Calu3 (cell line): ENCODE data around the gene POU2F2. TPM values are rescaled to one million over a fixed set of nuclear protein-coding genes. Genes with fewer than 3 reads are reported as not detected.

Experiments
- BruUV-seq: library from RNA; stranded (reverse); fragments of 400-500 nt; replicated peaks from 2 replicates; lab custom pipeline; 2021; lab: Mats Ljungman, UMichigan
- CTCF ChIA-PET: fragments of 300-600 bp; sonication (Branson Sonifier 250); formaldehyde crosslinking; loops from one replicate; lab custom pipeline; 2022; ENCODE audit warnings: antibody characterized with exemption; lab: Charles Lee
- DNase-seq: peaks from one replicate; pipeline ENCODE4 v3.0.0; 2022
- H3K27ac Mint-ChIP-seq: one replicate; pipeline ENCODE4 v1.8.0; 2022; ENCODE audit warnings: mixed read lengths; ENCODE audit not compliant: unreplicated experiment
- H3K27me3 Mint-ChIP-seq: one replicate; pipeline ENCODE4 v1.8.0; 2022; ENCODE audit warnings: mixed read lengths; ENCODE audit not compliant: unreplicated experiment
- H3K36me3 Mint-ChIP-seq: one replicate; pipeline ENCODE4 v1.8.0; 2022; ENCODE audit warnings: mild to moderate bottlenecking, moderate library complexity, mixed read lengths; ENCODE audit not compliant: insufficient read depth, unreplicated experiment
- H3K4me1 Mint-ChIP-seq: one replicate; pipeline ENCODE4 v1.8.0; 2022; ENCODE audit warnings: mild to moderate bottlenecking, low read depth, mixed read lengths; ENCODE audit not compliant: unreplicated experiment
- H3K4me3 Mint-ChIP-seq: one replicate; pipeline ENCODE4 v1.8.0; 2022; ENCODE audit warnings: mild to moderate bottlenecking, low read depth, moderate library complexity, mixed read lengths; ENCODE audit not compliant: unreplicated experiment
- H3K9me3 Mint-ChIP-seq: one replicate; pipeline ENCODE4 v1.8.0; 2022; ENCODE audit warnings: low read depth, mixed read lengths; ENCODE audit not compliant: unreplicated experiment
- CTCF ChIP-seq: fragments of 200-600 bp; IDR thresholded peaks from one replicate; pipeline ENCODE4 v1.8.0; 2022; ENCODE audit warnings: antibody characterized with exemption; ENCODE audit not compliant: unreplicated experiment
- intact Hi-C: fragments of 100-400 bp; cut with micrococcal nuclease; formaldehyde crosslinking; loops from one replicate; pipeline ENCODE4 v1.10.0; 2022; ENCODE audit not compliant: unreplicated experiment
- total RNA-seq: library from RNA; stranded (reverse); gene quantifications from 2 replicates; pipeline ENCODE4 v1.2.3, GENCODE V29; 2022

POU2F2 gene
- total RNA-seq, 1 experiment from 2014 or later: 4.6 TPM

GRCh38 chr19:42065051-42065450, 67.2 kb downstream of the POU2F2 start:
- CTCF ChIA-PET: no interaction called here

DNA sequence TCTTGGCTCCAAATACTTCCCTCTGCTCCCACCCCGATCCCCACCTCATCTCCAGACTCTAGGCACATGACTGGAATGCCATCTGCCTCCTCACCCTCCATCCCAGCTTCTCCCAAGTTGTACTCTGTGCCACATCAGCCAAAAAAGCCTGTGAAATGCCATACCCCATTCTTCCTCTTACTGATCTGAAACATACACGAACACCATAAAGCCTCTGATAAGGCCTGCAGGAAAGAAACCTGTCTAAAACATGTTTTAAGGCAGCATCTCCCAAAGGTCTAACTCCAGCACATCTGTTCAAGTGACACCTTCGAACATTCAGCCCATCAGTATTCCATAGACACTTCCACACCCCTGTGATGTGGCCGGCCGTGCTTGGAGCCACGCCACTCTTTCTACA, 67.8 kb downstream of the POU2F2 start:
- H3K9me3 Mint-ChIP-seq: no peaks in the 10 kb centered on the region
- TF ChIP-seq CTCF: no peak
- no peak for DNase-seq
- H3K27me3 Mint-ChIP-seq: peaks cover 36% of the 10 kb centered on the region
- H3K36me3 Mint-ChIP-seq: no peaks in the 10 kb centered on the region
- CTCF ChIA-PET: no interaction called here
- H3K4me3 Mint-ChIP-seq: no peak overlapping the region
- no TSS peak for BruUV-seq
- intact Hi-C loops: no loop called here
- H3K27ac Mint-ChIP-seq: no peak overlapping the region
- H3K4me1 Mint-ChIP-seq: no peaks in the 10 kb centered on the region

More at GRCh38 chr19:42065051-42065450, 67.2 kb downstream of the POU2F2 start:
- H3K9me3 Mint-ChIP-seq: no peaks in the 10 kb centered on the region
- no peaks in the 10 kb centered on the region for H3K36me3 Mint-ChIP-seq
- BruUV-seq: no TSS peak
- H3K27ac Mint-ChIP-seq: no peak overlapping the region
- intact Hi-C loops: no loop called here
- no peak overlapping the region for H3K4me3 Mint-ChIP-seq
- TF ChIP-seq CTCF: no peak
- H3K27me3 Mint-ChIP-seq: peaks cover 34% of the 10 kb centered on the region
- DNase-seq: no peak
- no peaks in the 10 kb centered on the region for H3K4me1 Mint-ChIP-seq

DNA sequence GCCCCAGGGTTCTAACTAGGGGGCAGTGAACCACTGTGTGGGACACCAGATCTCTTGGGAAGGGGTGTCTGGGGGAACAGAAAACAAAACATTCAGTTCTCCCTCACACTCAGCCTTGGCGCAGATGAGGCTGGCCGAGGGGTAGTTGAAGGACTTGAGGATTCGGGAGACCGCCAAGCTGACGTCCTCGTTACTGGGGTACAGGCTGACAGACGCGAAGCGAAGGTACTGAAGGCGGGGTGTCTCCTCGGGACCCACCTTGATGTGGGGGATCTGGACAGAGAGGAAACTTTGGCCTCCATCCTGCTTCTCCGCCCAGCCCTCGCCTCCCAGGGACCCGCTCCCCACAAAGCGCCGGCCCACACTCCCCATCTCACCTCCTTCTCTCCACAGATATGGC, 69.9 kb downstream of the POU2F2 start:
- DNase-seq: no peak
- TF ChIP-seq CTCF: no peak
- Mint-ChIP-seq H3K4me1 (no peaks in the 10 kb centered on the region), H3K36me3 (no peaks in the 10 kb centered on the region), H3K27ac (no peak overlapping the region), H3K9me3 (no peaks in the 10 kb centered on the region), H3K27me3 (peaks cover 39% of the 10 kb centered on the region), H3K4me3 (no peak overlapping the region)
- BruUV-seq: no TSS peak
- CTCF ChIA-PET: no interaction called here
- intact Hi-C loops: no loop called here

DNA sequence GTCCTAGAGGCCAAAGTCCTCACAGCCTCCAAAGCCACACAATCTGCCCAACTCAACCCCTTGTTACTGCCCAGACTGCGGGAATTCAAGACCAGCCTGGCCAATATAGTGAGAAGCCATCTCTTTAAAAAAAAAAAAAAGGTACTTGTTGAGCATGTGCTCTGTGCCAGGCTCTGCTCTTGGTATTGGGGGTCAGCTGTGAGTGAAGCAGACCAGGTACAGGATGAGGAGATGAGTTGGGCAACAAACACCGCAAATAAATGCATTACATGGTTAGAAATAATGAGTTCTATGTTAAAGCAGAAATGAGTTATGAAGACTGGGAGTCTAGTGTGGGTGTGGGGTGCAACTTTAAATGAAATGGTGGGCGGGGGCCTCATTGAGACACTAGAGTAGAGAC, 72.1 kb downstream of the POU2F2 start:
- no peaks in the 10 kb centered on the region for H3K36me3 Mint-ChIP-seq
- CTCF ChIA-PET: no interaction called here
- no peak overlapping the region for H3K4me3 Mint-ChIP-seq
- no peak overlapping the region for H3K27ac Mint-ChIP-seq
- DNase-seq: no peak
- intact Hi-C loops: no loop called here
- H3K27me3 Mint-ChIP-seq: peaks cover 49% of the 10 kb centered on the region
- no TSS peak for BruUV-seq
- H3K4me1 Mint-ChIP-seq: no peaks in the 10 kb centered on the region
- TF ChIP-seq CTCF: no peak
- no peaks in the 10 kb centered on the region for H3K9me3 Mint-ChIP-seq
